Right renal cortex interstitium (tissue), 3 donors: Measurements from ENCODE around the gene GPR3. TPM values are rescaled to one million over a fixed set of nuclear protein-coding genes. Genes with fewer than 3 reads are reported as not detected.

ENCODE experiments used
- DNase-seq, 3 donors: peaks; one replicate each; pipeline ENCODE4 v3.0.0-alpha.2; 2013; ENCODE audit warnings: low read depth in 3 of 3, low spot score in 2 of 3
- polyA plus RNA-seq, 3 donors: library from polyadenylated mRNA; unstranded; fragments of 120-200 nt; gene quantifications; one replicate each; pipeline ENCODE4 v1.2.1, GENCODE V29; 2013; ENCODE audit not compliant: insufficient read length in 3 of 3

GPR3 gene
- polyA plus RNA-seq = under 1 TPM; 0.64 to 1.00 (median 0.98) TPM

GRCh38 chr1:27392096-27392777 lies at the start of gene GPR3:
TSS of gene GPR3 (plus strand) at chr1:27392622. CDS start at chr1:27393799, 1,177 bp downstream.
- no peak for DNase-seq

DNA sequence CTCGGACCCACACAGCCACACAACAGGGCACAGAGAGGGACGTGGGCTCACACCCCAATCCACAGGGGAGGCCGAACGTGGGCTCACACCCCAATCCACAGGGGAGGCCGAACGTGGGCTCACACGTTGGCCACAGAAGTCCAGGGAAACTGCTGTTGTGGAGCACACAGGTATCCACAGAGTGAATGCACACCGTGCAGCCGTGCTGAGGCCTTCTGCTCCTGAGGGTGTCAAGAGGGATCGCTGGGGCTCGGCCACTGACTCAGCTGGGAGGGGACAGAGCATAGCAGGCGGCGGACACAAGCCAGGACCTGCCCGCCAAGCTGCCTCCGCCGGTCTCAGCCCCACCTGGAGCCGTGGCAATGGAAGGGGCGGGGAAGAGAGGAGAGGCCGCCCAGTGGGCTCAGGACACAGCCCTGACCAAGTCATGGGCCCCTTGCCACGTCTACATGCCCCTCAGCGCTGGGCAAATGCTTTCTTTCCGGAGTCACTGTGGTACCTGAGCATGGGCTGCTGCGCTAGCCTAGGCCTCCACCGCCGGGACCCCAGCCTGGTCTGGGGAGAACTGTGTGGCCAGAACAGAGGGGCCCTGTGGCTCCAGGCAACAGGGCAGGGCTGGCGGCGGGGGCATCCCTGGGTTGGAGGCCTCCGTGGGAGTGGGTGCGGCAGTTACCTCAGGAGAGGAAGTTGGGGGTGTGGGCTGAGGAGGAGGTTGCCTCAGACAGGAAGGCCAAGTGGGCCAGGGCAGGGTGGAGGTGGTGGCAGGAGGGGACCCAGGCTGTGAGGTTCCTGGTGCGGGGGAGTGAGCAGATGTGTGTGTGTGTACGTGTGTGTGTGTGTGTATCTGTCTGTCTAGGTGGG lies 49.4 kb upstream of the GPR3 start:
- DNase-seq = no peak

DNA sequence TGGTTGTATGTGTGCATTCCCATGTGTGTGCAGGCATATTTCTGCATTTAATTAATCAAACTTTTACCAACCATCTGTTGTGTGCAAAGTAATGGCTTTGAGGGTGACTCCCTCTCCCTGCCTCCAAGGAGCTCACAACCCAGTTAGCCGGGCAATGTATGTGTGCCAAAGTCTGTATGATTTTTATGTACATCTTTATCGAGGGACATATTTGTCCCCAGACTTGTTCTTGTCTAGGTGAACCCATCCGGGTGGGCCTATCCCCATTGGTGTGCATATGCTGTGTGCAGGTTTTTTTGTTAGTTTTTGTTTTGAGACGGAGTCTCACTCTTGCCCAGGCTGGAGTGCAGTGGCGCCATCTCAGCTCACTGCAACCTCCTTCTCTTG lies 48.8 kb upstream of the GPR3 start:
- no peak for DNase-seq

DNA sequence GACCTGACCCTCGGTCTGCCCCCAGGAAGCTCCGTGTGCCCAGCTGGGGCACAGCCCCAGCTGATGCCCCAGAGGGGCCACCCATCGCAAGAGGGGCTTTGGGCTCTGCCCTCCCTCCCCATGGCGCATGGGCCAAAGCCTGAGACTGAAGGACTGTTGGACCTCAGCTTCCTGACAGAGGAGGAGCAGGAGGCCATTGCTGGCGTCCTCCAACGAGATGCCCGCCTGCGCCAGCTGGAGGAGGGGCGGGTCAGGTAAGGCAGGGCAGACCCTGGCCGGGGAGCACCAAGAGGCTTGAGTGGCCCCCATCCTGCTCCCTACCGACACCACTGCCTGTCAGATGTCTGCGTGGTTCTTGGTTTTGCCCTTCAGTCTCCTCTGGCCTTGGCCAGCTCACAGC lies 47.1 kb upstream of the GPR3 start:
- DNase-seq = no peak

GRCh38 chr1:27346357-27346756 lies 46.1 kb upstream of the GPR3 start:
- no peak for DNase-seq

DNA sequence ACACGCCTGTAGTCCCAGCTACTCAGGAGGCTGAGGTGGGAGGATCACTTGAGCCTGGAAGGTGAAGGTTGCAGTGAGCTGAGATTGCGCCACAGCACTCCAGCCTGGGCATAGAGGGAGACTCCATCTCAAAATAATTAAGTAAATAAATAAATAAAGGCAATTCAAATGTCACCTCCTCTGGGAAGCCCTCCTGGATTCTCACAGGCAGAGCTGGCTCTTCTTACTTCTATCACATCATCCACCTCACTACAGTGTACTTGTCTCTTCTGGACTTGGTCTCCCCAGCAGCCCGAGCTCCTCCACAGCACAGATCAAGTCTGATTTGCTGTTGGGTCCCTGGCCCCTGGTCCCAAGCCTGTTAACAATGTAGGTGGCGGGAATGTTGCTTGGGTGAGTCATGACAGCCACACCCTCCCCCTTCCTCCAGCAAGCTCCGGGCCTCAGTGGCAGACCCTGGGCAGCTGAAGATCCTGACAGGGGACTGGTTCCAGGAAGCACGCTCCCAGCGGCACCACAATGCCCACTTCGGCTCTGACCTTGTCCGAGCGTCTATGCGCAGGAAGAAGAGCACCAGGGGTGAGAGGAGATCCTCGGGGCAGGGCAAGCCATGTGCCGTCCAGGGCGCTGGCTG lies 45.3 kb upstream of the GPR3 start:
- no peak for DNase-seq

DNA sequence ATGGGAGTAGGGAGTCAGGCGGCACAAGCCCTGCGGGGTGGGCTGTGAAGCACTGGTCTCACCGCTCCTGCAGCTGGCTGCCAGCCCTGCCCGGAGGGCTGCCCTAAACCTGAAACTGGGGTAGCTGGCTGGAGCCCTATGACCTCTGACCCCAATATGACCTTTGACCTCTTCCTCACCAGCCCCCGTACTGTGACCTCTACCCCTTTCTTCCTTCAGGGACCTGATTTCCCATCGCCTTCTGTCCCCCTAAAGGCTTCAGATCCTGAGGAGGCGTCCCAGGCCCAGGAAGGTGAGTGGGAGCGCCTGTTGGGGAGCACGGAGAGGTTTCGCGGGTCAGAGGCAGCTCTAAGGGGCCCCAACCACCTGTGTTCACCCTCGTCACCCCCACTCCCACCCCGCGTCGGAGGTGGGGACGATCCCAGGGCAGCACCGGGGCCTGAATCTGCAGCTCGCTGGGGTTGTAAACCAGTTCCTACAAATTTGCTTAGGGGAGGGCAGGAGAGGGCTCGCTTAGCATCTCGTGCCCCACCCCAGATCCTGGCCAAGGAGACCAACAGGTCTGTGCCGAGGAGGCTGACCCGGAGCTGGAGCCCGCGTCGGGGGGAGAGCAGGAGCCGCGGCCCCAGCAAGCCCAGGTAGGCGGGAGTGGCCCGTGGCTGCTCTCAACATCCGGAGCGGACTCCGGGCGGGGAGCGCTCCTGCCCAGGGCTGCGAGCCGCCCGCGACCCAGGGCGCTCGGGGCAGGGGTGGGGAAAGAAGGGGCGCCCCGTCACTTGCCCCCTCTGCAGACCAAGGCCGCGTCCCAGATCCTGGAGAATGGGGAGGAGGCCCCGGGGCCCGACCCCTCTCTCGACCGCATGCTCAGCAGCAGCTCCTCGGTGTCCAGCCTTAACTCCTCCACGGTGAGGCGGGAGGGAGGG lies 43.3 kb upstream of the GPR3 start:
- DNase-seq = no peak

GRCh38 chr1:27349784-27350662 lies 42.4 kb upstream of the GPR3 start:
- peak in 1 of 3 donors; percentile 58 for DNase-seq

DNA sequence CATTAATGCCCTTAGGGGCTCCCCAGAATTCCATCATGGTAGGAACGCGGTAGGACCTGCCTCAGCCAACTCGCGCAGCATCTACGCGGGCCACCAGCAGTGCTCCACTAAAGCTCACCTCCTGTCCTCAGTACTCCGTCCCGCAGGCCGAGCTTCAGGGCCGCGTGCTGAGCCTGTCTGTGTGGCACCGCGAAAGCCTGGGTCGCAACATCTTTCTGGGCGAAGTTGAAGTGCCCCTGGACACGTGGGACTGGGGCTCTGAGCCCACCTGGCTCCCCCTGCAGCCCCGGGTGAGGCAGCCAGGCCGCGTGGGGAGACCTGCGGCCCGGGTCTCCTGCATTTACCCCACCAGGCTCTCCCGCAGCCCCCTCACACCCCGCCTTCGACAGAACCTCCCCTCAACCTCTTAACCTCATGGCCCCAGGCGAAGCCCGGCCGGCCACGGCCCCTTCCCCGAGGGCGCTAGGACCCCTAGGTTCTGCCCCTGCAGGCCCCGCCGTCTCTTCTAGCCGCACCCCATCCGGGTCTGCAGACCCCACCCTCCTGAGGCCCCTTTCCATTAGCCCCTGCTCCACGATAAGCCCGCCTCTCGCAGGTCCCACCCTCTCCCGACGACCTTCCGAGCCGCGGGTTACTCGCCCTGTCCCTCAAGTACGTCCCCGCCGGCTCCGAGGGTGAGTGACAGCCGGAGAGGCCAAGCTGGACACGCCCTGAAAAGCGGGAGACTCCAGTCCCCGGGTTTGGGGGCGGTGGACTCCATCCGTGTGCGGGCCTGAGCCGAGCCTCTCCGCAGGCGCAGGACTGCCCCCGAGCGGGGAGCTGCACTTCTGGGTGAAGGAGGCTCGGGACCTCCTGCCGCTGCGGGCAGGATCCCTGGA lies 41.5 kb upstream of the GPR3 start:
- no peak for DNase-seq

- no peak for DNase-seq
Observed at GRCh38 chr1:27351541-27352107, 40.8 kb upstream of the GPR3 start.

- no peak for DNase-seq
Observed at GRCh38 chr1:27353166-27353565, 39.3 kb upstream of the GPR3 start.

GRCh38 chr1:27353629-27354028 lies 38.8 kb upstream of the GPR3 start:
- DNase-seq = no peak

- DNase-seq = no peak
Observed at GRCh38 chr1:27355683-27356082, 36.7 kb upstream of the GPR3 start.

GRCh38 chr1:27356277-27356618 lies 36.2 kb upstream of the GPR3 start:
- no peak for DNase-seq

- DNase-seq = no peak
Observed at GRCh38 chr1:27356619-27357280, 35.7 kb upstream of the GPR3 start.

GRCh38 chr1:27357281-27358037 lies 35.0 kb upstream of the GPR3 start:
- DNase-seq = no peak
